Ovary (tissue), 3 donors: ENCODE data around the gene IMMT.

Experiments used
- CTCF ChIP-seq, 3 donors: fragments of 450-650 bp in 2 of 3; fragments of 200-600 bp in 1 of 3; IDR thresholded peaks; one replicate each; pipeline versions ENCODE4 v1.5.1 to v1.8.0; 2016 to 2022; ENCODE audit warnings: antibody characterized with exemption in 3 of 3, mild to moderate bottlenecking in 1 of 3
- EP300 ChIP-seq: sonication (generic); formaldehyde crosslinking; IDR thresholded peaks from one replicate; pipeline ENCODE4 v1.6.1; 2017; ENCODE audit warnings: antibody characterized with exemption
- POLR2A ChIP-seq: fragments of 450-650 bp; IDR thresholded peaks from one replicate; pipeline ENCODE4 v1.6.1; 2017; ENCODE audit warnings: antibody characterized with exemption, mild to moderate bottlenecking, moderate library complexity
- donor health status: DM: no; HTN: no; CAD: no.

GRCh38 chr2:86193901-86194567 is 1.2 kb downstream of the IMMT start:
- no peak for TF ChIP-seq CTCF (IDR thresholded peaks at IDR 0.05)
- no peak for TF ChIP-seq POLR2A
- no peak for TF ChIP-seq EP300
